HG02884 (cell line): Measurements from ENCODE around the gene GCLM.
"Not testable (repeated sequence)": the region's sequence is repeated elsewhere in the genome, so short reads cannot be mapped to it uniquely, and the experiment has no call there.

ENCODE experiments used
- ATAC-seq: cut with Tn5 transposase; IDR thresholded peaks from one replicate; pipeline ENCODE4 v1.9.1; 2021; ENCODE audit warnings: mild to moderate bottlenecking, moderate library complexity; ENCODE audit not compliant: unreplicated experiment

GCLM gene

DNA sequence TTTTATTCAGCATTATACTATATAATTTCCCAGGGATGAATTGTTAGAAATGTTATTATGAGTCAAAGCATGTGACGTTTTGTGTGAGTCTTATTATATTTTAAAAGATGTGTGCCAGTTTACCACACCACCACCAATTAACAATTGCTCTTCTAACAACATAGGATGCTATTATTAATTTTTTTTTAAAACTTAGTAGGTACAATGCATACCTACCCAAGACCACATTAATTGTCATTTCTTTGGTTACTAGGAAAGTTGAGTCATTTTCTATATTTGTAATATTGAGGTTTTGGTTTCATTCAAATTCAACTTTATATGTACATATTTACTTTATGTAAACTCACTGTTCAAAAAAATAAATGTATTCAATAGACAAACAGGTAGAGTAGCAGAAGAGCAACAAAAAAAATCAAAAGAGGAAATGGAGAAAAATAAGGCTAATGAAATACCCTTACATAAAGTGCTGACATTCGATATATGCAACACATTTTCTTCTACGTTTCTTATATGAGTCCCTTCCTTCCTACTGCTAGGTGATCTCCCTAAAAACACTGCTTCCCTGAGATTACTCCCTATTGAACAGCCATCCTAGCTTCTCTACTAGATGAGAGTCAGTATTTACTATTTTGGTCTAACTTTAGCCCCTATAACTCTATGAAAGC lies 9.6 kb downstream of the GCLM start:
- ATAC-seq: no peak

DNA sequence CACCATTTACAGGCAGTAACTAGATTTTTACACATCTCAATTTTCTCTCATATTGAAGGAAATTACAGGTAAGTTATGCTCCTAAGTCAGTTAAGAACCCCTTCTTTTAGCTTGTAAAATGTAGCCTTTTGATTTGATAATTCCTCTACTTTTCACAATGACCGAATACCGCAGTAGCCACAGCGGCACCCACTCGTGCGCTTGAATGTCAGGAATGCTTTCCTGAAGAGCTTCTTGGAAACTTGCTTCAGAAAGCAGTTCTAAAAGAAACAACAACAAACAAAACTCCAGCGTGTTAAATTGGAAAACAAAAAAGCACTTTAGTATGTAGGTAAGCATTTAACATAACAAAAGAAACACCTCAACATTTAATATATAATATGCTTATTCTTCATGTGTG lies 20.3 kb downstream of the GCLM start:
- ATAC-seq: no peak

DNA sequence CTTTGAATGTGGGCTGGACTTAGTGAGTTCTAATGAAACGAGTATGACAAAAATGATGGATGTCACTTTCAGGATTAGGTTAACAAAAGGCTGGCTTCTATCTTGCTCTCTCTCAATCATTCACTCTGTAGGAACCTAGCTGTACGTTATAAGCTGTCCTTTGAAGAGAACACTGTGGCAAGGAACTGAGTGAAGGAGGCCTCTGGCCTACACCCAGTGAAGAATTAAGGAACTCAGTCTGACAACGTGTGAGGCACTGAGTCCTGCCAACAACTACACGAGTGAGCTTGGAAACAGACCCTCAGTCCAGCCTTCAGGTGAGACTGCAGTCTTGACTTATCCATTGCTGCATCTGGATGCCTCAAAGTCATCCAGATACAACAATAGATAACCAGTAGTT lies 27.0 kb downstream of the GCLM start:
- no peak for ATAC-seq

DNA sequence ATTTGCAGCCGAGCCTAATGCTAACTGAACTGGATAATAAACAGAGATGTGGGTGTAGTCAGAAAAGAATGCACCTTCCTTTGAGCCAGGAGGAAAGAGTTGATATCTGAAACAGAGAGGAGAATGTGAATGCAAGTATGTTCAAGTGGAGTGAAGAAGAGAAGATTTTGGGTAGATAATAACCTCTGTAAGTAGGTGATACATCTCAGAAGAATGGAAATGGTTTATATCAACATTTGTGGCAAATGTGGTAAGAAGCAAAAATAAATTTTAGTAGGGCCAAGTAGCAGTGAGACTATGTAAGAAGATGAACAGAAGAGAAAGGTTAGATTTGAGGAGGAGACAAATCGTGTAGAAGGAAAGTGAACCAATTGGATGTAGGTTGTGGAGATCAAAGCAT lies 28.5 kb downstream of the GCLM start:
- no peak for ATAC-seq

DNA sequence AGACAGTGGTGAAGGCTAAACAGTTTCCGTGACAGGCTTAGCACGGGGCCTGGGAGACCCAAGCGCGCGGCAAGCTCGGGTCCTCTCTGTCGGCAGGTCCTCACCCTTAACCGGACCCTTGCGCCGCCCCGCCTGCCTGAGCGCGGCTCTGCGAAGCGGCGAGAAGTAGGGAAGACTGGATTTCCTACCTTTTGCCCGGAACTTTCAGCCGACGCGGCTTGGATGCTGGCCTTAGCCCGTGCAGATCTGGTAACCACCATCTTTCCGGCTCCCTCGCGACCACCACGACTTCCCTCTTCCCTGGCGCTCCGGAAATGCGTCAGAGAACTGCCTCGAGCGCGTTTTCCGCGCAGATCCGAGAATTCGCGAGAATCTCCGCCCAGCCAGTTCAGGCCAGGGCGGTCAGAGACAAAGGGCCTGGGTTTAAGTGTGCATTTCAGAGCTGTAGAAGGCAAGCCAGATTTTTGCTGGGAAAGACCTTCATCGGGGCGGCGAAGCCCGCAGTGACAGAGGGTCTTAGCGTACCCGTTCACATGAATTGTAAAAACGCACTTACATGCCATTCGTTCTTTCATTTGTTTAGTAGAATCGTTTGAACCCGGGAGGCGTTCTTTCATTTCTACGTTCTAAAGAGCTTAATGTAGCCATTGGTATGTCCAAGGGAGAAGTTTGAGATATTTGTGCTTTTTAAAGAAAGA lies 30.2 kb downstream of the GCLM start, which contains the start of gene DNTTIP2:
TSS of gene DNTTIP2 (minus strand) at position 318 of the 698 bp plus-strand sequence. CDS start at position 260, 58 bp downstream.
- peak; percentile 98 for ATAC-seq

DNA sequence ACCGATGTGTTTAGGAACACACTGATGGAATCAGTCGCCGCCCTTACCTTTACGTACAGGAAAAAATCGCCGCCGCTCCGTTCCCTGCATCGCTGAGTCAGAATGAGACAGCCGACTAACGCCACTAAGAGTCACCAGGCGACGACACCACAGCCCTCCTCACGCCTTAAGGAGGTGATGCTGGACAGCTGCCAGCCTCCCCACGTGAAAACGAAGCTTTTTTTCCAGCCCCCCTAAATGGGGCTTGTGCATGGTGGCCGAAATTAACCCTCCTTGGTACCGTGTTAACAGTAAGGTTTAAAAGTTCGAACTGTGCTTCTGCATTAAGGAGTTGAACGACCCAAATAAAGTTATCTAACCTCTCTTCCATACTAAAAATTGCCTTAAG lies 30.7 kb downstream of the GCLM start:
- peak; percentile 52 for ATAC-seq

DNA sequence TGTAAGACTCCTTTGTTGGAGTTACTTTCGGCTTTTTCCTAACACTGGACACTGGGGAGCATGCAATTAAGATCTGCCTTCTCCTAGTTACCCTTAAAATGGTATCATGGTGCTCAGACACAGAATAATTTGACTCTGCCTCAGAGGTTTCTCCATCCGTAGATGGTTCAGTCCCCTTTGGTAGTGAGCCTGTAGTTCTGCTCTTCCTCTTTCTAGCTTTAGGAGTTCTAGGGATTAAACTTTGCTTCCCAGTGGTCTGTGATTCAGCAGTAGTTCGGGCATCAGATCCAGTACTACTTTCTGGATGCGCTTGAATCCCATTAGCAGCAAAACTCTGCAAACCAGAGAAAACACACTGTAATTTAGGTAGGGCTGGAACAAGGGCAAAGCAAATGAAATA lies 31.7 kb downstream of the GCLM start:
- no peak for ATAC-seq

DNA sequence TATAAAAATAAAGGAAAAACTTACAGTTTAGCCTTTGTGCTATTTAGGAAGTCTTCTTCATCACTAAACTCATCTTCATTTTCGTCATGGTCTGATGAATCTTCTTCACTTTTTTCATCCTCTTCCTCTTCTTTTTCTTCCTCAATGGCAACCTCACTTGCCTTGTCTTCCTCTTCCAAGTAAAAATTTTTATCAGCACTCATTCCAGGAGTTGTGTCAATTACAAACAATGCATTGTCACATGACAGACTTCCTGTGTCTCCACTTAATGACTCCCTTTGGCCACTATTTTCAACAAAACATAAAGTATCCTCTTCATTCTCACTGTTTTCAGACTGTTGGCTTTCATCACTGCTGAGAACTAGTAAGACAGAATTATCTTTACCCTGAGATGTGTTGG lies 33.0 kb downstream of the GCLM start:
- no peak for ATAC-seq

DNA sequence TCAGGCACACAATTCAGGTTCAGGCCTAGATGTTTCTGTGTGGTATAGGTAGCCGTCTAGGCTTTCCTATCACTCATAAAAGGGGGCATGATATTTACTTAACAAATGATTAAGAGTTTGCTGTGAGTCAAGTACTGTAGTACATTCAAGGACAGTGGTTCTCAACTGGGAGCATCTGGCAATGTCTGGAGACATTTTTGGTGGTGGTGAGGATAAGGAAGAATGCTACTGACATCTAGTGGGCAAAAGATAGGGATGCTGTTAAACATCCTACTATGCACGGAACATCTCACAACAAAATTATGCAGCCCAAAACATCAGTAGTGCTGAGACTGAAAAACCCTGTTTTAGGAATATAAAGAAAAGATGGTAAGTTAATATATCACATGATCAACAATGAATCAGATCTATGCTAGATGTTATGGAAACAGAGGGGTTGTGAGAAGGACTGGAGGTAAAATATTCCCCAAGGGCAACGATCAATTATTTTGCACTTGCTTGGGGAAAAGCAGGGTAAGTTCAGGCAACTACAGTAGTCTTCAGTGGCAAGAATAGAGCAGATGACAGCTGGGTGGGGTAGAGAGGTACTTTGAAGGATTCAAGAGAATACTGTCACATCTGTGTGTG lies 35.1 kb downstream of the GCLM start:
- ATAC-seq: no peak

DNA sequence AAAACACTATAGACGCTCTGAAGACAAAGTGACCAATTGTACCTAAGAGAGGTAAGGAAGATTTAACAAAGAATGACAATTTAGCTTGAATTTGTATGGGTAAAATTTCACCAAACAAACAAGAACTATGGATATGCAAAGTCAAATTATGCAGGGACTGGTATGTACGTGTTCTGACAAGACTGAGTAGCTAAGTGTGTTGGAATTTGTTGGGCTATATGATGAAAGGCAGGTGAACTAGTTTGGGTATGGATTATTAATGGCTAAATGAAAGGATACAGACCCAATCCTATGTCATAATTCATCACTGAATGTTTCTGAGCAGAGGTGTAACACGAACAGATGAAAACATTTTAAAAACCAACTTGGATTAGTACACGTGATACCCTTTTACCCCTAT lies 37.9 kb downstream of the GCLM start:
- no peak for ATAC-seq

DNA sequence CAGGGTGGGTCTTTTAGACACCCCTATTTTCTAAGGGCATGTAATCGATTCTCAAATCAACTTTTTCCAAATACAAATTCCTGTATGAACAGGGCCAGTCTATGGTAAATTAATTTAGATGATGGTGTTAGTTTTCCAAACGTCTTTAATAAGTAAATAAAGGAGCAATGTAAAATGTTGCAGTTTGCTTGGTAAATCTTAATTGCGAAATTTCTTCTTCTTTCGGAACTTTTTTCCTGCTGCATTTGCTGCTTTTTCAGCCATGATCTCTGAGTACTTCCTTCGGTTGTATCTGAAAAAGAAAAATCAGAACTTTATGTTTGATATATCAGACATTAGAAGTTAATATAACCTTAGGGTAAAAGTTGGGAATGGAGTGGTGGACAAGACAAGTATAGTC lies 39.6 kb downstream of the GCLM start:
- no peak for ATAC-seq

DNA sequence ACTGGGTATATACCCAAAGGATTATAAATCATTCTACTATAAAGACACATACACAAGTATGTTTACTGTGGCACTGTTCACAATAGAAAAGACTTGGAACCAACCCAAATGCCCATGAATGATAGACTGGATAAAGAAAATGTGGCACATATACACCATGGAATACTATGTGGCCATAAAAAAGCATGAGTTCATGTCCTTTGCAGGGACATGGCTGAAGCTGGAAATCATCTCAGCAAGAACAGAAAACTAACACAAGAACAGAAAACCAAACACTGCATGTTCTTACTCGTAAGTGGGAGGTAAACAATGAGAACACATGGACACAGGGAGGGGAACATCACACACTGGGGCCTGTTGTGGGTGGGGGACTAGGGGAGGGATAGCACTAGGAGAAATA lies 40.7 kb downstream of the GCLM start:
- ATAC-seq: not testable (repeated sequence)

DNA sequence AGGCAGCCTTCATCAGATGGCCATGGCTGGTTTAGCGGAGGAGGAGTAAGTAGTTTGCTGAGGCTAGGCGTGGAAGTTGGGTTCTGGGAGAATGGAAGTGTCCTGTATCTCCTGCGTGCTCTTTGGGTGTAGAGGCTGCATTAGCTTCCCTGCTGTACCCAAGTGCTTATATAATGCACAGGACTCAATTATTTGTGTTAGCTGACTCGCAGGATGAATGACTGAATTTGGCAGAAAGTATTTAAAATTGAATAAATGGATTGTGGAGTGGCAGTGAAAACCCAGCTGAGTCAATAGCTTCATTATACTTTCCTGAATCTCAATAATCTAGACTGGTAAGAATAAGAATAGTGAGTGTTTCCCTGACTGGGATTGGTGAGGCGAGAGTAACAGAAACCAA lies 44.0 kb downstream of the GCLM start:
- ATAC-seq: no peak

DNA sequence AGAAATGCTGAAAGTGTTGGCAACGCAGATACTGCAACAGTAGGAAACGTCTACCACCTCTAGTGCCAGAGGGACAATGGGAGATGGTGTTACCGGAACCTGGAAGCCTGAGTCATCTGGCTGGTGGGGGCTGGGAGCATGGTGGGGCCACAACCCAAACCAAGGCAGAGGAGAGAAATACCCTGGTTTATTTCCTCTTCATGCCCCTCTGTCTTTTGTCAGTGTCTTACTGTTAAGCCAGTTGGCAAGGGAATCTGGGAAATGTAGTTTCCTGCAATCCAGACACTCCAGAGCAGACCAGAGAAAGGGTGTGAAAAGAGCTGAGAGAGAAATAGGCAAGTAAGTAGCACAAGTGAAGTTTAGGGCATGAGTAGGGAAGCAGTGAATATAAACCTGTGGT lies 45.1 kb downstream of the GCLM start:
- ATAC-seq: no peak

DNA sequence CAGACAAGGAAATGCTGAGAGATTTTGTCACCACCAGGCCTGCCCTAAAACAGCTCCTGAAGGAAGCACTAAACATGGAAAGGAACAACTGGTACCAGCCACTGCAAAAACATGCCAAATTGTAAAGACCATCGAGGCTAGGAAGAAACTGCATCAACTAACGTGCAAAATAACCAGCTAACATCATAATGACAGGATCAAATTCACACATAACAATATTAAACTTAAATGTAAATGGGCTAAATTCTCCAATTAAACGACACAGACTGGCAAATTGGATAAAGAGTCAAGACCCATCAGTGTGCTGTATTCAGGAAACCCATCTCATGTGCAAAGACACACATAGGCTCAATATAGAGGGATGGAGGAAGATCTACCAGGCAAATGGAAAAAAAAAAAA lies 51.6 kb downstream of the GCLM start:
- ATAC-seq: not testable (repeated sequence)

DNA sequence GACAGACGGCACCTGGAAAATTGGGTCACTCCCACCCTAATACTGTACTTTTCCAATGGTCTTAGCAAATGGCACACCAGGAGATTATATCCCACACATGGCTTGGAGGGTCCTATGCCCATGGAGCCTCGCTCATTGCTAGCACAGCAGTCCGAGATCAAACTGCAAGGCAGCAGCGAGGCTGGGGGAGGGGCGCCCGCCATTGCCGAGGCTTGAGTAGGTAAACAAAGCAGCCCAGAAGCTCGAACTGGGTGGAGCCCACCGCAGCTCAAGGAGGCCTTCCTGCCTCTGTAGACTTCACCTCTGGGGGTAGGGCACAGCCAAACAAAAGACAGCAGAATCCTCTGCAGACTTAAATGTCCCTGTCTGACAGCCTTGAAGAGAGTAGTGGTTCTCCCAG lies 53.2 kb downstream of the GCLM start:
- not testable (repeated sequence) for ATAC-seq

DNA sequence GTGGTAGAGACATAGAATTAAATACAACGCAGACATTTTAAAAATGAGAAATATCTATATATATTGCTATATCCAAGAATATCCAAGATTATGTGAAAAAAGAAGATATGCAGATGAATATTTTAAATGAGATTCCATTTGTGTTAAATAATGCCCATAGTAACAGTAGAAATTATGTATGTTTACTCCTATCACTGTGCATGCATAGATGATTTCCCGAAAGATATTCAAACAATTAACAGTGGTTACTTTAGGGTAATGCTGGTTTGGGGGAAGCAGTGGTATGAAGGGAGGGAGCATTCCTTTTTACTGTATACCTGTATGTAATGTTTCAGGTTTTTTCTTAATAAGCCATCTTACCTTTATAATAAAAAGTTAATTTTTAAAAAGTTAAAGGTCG lies 55.3 kb downstream of the GCLM start:
- ATAC-seq: no peak

DNA sequence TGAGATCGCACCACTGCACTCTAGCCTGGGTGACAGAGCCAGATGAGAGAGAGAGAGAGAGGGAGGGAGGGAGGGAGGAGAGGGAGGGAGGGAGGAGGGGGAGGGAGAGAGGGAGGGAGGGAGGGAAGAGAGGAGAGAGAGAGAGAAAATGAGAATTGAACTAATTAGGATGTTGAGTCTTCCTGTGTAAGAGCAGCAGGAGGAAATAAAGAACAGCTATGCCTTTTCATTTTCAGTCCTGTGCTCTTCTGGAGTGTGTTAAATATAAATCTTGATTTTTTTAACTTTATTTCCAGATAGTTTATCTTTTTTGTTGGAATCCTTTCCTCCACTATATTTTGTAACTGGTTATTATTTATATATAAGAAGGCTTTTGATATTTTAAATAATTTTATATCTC lies 57.4 kb downstream of the GCLM start:
- ATAC-seq: no peak

DNA sequence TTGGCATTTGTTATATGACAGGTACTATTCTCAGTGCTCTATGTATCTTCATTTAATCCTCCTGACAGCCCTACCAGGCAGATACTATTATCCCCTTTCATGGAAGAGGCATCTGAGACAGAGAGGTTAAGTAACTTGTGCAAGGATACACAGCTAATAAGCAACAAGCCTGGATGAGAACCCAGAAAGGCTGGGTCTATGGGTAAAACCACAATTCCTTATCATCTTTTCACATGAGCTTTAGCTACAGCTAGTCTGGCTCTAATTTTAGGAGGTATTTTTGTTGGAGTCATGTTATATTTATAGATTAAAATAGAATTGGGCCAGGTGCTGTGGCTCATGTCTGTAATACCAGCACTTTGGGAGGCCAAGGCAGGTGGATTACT lies 57.9 kb downstream of the GCLM start:
- no peak for ATAC-seq

DNA sequence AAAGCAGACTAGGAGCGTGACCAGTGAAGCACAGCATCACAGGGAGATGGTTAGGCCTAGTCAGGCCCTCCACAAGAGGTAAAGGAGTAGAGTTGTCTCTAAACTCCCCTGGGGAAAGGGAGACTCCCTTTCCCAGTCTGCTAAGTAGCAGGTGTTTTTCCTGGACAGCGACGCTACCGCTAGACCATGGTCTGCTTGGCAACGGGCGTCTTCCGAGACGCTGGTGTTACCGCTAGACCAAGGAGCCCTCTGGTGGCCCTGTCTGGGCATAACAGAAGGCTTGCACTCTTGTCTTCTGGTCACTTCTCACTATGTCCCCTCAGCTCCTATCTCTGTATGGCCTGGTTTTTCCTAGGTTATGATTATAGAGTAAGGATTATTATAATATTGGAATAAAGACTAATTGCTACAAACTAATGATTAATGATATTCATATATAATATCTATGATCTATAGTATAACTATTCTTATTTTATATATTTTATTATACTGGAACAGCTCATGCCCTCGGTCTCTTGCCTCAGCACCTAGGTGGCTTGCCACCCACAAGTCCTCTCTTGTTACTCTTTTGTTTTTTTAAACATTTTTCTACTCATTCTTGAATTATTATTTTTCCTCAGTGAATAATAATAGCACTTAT lies 58.4 kb downstream of the GCLM start:
- not testable (repeated sequence) for ATAC-seq

DNA sequence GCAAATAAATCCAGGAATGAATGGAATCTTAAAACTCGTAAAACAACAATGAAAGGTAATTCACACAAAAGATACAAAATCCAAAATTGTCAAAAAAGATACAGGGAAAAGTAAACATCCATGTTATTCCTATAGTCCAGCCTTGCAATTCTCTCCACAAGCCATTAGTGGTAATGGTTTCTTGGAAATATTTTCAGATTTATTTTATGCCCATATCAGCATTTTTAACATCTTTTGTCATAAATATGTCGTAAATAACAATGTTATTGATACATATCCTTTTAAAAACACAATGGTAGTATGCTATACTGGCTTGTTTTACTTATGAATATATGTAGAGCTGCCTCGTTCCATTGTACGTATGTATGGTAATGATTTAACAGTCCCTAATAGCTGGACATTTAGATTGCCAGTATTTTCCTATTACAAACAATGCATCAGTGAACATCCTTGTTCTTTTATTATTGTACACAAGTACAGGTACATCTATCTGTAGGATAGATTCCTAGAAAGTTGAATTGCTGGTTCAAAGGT lies 60.8 kb downstream of the GCLM start:
- ATAC-seq: no peak
